Stromal cell of bone marrow (primary cell): ENCODE measurements around the gene ELMOD3.
"Not testable (repeated sequence)": the region's sequence is repeated elsewhere in the genome, so short reads cannot be mapped to it uniquely, and the experiment has no call there.

Experiments used
- DNase-seq: peaks from one replicate; pipeline ENCODE4 v3.0.0-alpha.2; 2012; ENCODE audit warnings: low read depth

Gene ELMOD3

GRCh38 chr2:85401464-85401805, 46.9 kb downstream of the ELMOD3 start:
- DNase-seq: no peak

DNA sequence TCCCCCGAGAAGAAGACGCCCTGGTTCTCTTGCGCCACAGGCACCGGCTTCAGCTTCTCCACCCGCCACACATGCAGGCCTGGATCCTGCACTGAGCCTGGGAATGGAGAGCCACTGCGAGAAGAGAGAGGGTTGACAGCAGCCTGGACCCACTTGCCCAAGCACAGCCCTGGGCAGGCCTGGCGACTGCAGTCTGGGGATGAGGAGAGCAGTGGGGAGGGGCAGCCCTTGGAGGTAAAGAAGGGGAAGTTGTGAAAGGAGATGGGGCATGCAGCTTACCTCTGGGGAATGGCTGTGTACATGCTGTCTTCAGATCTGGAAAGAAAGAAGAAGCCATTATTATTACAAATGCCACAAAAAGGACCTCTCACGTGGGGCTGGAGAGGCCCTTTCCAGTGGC, 47.3 kb downstream of the ELMOD3 start:
- no peak for DNase-seq

DNA sequence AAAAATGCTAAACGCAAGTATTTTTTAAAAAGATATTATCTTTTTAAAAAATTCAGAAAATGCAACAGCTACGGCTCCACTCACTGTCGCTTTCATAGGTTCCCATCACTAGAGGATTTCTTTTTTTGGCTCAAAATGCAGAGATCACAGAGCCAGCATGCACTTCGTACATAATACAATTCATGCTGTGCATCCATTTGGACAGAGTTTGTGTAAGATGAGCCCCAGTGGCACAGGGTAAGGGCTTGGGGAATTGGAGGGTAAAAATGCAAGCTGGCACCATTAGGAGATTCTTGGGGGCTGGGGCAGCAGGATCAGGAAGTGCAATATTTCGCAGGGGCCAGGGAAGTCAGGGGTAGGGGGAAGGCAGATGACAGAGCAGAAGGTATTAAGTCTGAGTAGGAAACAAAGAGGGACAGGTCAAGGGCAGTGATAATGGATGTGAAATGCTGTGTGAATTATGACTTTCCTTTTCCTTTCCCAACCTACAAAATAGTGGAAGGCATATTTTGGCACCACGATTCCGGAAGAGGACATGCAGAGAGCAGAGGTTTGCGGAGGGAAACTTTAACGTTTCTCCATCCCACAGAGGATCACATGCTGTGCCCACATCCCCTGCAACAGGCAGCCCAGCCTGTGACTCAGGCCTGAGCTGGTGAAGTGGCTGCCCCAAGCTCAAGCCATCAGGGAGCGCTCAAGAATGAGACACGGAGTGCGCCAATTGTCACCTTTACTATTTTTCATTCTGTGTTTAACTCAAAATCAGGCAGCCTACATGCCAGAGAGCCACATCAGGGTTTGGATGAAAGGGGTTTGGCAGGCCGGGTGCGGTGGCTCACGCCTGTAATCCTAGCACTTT, 50.9 kb downstream of the ELMOD3 start:
- peak; percentile 72 for DNase-seq

DNA sequence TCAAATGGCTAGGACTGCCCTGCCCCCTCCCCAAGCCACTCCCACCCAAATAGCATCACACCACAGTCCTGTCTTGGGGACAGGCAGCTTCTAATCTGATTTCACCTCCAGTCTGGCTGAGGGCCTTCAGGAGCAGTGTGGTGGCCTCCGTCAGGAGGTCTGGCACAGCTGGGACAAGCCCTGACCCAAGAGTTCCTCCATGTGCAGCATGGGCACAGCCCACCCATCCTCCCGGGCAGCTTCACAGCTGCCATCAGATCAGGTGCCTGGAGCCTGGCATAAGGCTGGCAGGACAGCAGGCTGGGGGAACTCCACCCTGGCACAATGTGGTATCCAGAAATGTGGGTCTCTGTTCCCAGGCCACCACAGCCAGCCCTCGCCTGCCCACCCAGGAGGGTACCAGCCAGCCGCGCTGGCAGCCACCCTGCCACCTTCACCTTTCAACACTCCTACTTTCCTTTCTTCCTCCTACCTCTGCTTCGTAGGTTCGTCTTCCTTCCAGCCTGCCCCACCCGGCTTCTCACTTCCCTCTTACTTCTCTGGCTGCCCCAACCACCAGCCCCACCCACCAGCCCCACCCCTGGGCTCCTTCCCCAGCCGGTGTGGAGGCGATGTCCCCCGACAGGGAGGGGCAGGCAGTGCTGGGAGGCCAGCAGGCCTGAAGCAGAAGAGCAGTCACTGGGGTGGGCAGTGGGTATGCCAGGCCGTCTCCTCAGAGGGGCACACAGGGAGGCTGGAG, 55.4 kb downstream of the ELMOD3 start, which contains the start of gene CAPG:
CAPG (minus strand) TSS at position 522 of the 739 bp plus-strand sequence. CDS start 8,221 bp downstream, outside the sequence.
- no peak for DNase-seq

DNA sequence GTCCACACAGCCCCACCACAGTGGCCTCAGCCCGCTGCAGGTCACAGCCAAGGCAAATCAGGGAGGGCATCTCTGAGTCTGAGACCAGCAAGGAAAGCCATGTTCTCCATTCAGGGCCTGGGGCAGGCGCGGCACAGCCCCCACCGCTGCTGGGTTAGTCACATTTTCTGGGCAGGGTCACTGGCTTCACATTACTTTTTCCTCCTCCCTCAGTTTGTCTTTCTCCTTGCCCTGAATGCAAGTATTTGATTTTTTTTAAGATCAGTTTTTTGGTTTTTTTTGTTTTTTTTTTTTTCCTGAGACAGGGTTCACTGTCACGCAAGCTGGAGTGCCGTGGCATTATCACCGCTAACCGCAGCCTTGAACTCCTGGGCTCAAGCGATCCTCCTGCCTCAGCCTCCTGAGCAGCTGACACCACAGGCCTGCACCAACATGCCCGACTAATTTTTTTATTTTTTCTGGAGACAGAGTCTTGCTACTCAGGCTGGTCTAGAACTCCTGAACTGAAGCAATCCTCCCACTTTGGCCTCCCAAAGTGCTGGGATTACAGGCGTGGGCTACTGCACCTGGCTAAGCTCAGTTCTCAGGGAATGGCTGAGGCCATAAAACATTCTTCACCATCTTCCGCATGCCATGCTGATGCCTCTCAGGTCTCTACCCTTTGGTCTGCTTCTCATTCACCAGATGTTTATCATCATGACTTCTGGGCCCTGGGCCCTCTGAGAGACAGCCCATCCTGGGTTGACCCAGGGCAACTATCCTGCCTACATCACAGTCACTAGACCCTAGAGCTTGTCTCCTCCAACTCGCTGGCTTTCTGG, 56.2 kb downstream of the ELMOD3 start:
- no peak for DNase-seq

DNA sequence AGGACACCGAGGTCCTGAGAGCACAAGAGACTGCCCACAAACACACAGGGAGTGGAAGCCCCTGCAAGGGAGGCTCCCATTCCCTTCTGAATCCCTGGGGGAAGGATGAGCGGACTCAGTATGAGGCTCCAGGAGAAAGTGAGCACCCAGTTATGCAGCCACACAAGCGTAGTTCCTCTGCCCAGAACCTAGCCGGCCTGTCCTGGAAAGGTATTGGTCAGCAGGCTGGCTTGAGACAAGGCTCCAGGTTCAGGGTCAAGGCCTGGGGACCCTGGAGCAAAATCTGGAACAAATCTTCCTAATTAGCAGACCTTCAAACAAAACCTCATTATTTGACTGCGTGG, 56.8 kb downstream of the ELMOD3 start:
- DNase-seq: no peak

DNA sequence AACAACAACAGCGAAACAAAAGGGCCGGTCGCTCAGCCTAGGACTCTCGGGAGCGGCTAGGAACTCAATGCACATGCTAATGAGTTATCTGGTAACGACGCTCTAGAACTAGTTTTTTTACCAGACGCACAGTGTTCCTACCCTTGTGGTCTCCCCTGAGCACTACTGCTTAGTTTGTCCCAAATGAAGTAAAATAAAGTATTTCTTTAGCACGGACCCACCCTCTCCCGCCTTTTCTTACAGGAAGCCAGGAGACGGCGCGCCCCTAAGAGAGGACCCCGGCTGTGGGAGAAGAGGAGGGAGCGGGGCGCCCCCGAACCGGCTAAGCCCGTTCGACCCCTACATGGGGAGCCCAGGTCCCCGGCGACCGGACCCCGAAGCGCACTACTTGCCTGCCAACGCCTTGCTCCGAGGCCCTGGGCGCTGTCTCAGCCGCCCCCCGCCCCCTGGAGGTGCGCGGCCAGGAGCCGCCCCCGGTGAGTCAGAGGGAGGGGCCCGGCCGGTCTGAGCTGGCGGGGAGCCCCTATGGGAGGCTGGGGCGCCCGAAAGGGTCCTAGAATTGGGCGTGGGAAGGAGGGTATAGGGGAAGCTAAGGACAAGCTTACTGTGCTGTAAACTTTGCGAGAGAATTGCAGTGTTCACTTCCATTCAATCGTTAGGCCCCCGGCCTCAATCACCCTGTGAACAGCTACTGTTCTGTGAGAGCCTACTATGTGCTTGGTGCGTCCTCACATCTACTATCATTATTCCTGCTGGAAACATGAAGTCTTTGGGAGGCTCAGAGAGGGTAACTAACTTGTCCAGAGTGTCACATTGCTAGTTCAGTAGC, 59.2 kb downstream of the ELMOD3 start:
- no peak for DNase-seq

DNA sequence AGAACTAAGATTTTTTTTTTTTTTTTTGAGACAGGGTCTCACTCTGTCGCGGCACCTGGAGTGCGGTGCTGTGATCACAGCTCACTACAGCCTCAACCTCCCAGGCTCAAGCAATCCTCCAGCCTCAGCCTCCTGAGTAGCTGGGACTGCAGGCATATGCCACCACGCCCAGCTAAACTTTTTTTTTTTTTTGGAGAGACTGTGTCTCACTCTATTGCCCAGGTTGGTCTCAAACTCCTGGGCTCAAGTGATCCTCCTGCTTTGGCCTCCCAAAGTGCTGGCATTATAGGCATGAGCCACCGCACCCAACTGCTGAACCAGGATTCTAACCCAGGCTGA, 59.8 kb downstream of the ELMOD3 start:
- DNase-seq: not testable (repeated sequence)

DNA sequence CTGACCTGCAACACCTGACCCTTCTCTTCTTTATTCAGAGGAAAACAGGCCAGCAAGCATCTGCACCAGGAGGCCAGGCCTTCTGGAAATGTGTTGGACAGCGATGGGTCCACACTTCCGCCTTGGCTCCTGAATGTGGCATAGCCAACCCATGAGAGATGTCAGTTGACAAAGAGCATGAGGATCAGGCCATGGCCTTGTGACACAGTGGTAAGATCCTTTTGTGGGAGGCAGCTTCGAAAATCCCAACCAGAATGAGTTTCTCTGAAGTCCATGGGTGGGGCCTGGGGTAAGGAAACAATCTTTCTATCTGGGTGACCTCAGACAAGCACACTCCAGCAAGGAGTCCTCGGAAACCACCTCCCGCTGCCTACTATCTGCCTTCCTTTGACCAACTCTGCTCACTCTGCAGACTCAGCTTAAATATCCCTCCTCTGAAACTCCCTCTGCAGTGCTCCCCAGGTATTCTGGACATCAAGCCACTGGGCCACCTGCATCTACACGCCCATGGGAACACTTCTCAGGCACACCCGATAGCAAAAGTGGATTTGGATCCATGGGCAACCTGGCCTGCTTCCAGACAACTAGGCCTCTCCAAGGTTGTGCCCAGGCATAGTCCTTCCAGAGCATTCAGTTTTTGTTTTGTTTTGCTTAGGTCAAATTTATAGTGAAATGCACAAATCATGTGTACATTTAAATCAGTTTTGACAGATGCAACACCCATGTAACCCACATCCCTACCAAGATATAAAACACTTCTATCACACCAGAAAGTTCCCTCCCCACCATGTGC, 60.4 kb downstream of the ELMOD3 start:
- DNase-seq: no peak

GRCh38 chr2:85415980-85416650, 61.5 kb downstream of the ELMOD3 start:
- no peak for DNase-seq

DNA sequence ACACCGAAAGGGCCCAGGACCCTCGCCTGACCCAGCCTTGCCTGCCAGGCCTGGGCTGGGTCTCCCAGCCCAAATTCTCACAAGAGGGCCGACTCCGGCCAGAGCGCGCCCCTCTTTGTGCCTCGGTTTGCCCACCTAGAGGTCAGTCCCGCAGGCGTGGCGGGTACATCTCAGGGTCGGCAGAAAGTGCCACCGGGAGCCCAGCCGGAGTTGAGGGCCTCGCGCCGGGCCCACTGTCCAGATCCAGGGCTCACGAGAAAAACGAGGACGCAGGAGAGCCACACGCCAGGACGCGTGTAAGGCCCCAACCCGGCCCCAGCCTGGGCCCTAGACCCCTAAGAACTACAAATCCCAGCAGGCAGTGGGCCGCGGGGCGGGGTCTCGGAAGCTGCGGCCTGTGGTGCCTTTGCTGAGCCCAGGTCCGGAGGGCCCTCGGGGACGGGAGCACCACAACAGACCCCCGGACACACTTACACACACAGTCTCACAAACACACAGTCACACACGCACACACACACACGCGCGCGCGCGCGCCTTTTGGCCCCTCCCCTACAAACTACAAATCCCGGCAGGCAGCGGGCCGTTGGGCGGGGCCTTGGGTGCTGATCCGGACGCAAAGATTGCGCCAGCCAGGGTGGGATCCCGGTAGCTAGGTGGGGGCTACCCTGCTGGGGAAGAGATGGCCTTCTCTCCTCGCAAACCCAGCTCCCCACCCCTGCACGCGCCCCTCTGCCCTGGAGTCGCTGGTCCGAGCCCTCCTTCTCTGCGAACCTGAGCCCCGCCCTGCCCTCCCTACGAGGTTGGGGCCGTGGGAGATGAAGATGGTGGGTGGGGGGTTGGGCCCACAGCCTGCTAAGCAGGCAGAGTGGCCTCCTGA, 63.8 kb downstream of the ELMOD3 start, which contains the start of gene SH2D6:
SH2D6 (plus strand) TSS at position 583 of the 877 bp plus-strand sequence. CDS start 10,752 bp downstream, outside the sequence.
- DNase-seq: peak; percentile 63

- DNase-seq: no peak
Observed at GRCh38 chr2:85419009-85419675, 64.6 kb downstream of the ELMOD3 start.

DNA sequence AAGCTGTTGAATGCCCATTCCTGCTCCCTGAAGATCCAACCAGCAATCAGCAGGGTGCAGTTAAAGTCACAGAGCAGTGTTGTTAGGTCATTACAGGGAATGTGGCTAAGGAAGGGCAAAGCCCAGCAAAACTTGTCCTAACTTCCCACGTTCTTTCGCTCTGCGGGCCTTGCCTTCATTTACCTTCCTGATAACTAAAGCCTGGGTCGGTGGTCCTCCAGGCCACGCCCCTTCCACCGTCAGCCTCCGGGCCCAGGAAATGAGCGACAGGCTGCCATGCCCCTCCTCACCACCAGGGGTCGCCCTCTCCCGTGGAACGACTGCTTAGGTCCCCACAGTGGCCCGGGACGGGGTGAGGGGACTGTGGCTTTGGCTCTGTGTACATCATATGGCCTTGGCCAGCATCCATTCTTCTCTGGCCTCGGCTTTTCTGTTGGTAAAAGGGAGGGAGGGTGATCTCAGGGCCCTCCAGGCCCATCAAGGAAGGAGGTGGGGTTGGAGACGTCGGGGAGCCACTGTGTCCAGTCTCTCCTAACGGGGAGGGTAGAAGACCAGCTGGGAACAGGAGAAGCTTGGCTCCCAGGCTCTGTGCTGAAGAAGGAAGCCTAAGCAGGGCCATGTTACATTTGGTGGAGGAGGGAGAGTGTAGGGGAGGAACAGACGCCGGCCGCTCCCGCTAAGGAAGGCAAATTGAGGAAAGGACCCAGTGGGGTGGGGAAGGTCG, 66.1 kb downstream of the ELMOD3 start:
- DNase-seq: peak; percentile 54

DNA sequence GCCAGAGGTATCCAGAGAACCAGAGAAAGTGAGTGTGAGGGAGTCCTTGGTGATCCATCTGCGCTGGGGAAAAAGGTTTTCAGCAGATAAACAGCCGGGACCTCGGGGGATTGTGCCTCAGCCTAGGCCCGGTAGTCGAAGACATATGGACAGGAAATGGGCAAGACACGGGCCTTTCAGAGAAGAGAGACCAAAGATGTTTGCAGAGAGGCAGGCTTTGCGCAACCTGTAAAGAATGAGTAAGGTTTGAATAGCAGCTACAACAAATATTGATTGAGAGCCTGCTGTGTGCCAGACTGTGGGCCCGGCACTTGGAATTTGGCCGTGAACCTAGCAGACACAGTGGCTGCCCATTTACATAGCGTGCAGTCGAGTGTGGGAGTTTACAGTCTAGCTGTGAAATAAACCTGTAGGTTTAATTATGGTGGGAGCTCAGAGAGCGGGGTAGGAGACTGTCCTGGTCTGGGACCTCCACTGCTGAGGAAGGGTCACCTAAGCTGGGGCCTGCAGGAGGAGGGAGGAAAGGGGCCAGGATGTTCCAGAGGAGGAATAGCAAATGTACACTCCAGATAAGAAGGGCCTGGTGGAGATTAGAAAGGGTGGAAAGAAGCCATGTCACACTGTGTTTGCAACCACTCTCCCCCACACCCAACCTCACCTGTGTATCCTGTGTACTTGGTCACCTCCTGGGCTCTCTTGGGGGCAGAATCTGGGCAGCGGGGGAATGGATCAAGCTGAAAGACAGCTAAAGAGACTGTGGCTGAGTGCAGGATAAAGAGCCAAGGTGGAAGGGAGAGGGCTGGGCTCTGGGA, 66.9 kb downstream of the ELMOD3 start:
- DNase-seq: no peak

- no peak for DNase-seq
Observed at GRCh38 chr2:85422072-85422457, 67.5 kb downstream of the ELMOD3 start.

GRCh38 chr2:85423525-85423924, 69.0 kb downstream of the ELMOD3 start:
- no peak for DNase-seq

- no peak for DNase-seq
Observed at GRCh38 chr2:85425588-85425987, 71.0 kb downstream of the ELMOD3 start.
